ENCODE data around the gene HEY2. TPM values are rescaled to one million over a fixed set of nuclear protein-coding genes. Genes with fewer than 3 reads are reported as not detected.

The HEY2 gene
- total and polyA plus RNA-seq, 2 of the 8 experiments (the other 6 are each of a cell fraction or from before 2014, with no cell fraction given): 9.1 to 16.2 TPM

- H3K18ac ChIP-seq (ENCODE audit: extremely low read depth, low read length): no peak overlapping the region
- H3K9ac ChIP-seq (replicated peaks in 1 of 4; ENCODE audit: extremely low read depth in 1 of 4, low read depth in 3 of 4, low read length in 3 of 4): no peak overlapping the region; a peak in 1 of 7 replicates
- H3K27me3 ChIP-seq (replicated peaks in 1 of 4; ENCODE audit: control insufficient read depth in 3 of 4, extremely low read depth in 1 of 4, insufficient read depth in 3 of 4, low read length in 3 of 4): no peaks in the 10 kb centered on the region
- H2BK15ac ChIP-seq (ENCODE audit: low read length): no peak overlapping the region
- no peak overlapping the region for H3K4ac ChIP-seq (replicated peaks; ENCODE audit: insufficient read length, low read depth, low read length)
- H3K4me2 ChIP-seq (ENCODE audit: insufficient read depth in 1 of 2, low read depth in 2 of 2, low read length in 2 of 2): no peak overlapping the region
- no peak overlapping the region for H3K14ac ChIP-seq (ENCODE audit: insufficient read length)
- H2AK5ac ChIP-seq (ENCODE audit: low read depth, low read length): no peak overlapping the region
- no peak overlapping the region for H3K4me3 ChIP-seq (ENCODE audit: extremely low read depth in 1 of 4, insufficient read depth in 2 of 4, low read depth in 3 of 4, low read length in 4 of 4)
- FAIRE-seq (no peak), DNase-seq (ENCODE audit: low read depth in 1 of 2, low spot score in 2 of 2) (no peak)
- no peak overlapping the region for H3K27ac ChIP-seq (ENCODE audit: low read depth, low read length)
- H2AFZ ChIP-seq (ENCODE audit: low read length): no peak overlapping the region
- H4K5ac ChIP-seq (ENCODE audit: insufficient read length, low read depth, low read length): no peak overlapping the region
- WGBS, 2 experiments (ENCODE audit: extremely low coverage in 1 of 2, insufficient coverage in 1 of 2, insufficient read length in 1 of 2, insufficient replicate concordance in 2 of 2, low coverage in 1 of 2, low lambda C conversion rate in 2 of 2, missing lambda C conversion rate in 1 of 2): 83% methylated on average over 4 of the region's 4 CpGs; no CpG with 5 or more reads in 1 of the 2 experiments
- no peak overlapping the region for H2BK20ac ChIP-seq (ENCODE audit: low read length)
- H3K9me3 ChIP-seq (ENCODE audit: insufficient read depth in 2 of 2, low read depth in 1 of 2, low read length in 1 of 2): no peaks in the 10 kb centered on the region
- no peaks in the 10 kb centered on the region for H3K23me2 ChIP-seq (ENCODE audit: low read depth, low read length)
- POLR2A ChIA-PET (ENCODE audit: partially characterized antibody): interaction anchor here (1.0 to 1.3 kb wide), 2 partner anchors 16 to 18 kb away, joined by 3 to 5 read pairs; partner anchors contain the start of gene NCOA7
- H4K91ac ChIP-seq (replicated peaks; ENCODE audit: insufficient read length, low read length): no peak overlapping the region
- 0 out of 4 replicates have a peak, but pooled peaks cover 0 to 2% of the 10 kb centered on the region in 2 experiments for H3K79me2 ChIP-seq (ENCODE audit: control insufficient read depth in 1 of 2, insufficient read depth in 2 of 2, low read length in 2 of 2)
- no peak overlapping the region for H2BK120ac ChIP-seq (replicated peaks; ENCODE audit: low read depth, low read length)
- CTCF ChIA-PET (ENCODE audit: partially characterized antibody): interaction anchor here (1.6 to 4.5 kb wide), 2 partner anchors 16 to 26 kb away, joined by 3 to 18 read pairs; partner anchors contain the start of gene NCOA7
- no peaks in the 10 kb centered on the region for H3K4me1 ChIP-seq (replicated peaks in 1 of 4; ENCODE audit: control insufficient read depth in 3 of 4, insufficient read depth in 4 of 4, low read length in 3 of 4)
- TF ChIP-seq SRF (IDR thresholded peaks at IDR 0.05; ENCODE audit: low read depth, low read length): no peak
- TF ChIP-seq TEAD4 (IDR thresholded peaks at IDR 0.05; ENCODE audit: low read depth, low read length): 0 out of 2 replicates have a peak, but pooled peaks have one; percentile 13
- H4K8ac ChIP-seq (ENCODE audit: extremely low read depth, insufficient read depth, low read length): no peak overlapping the region
- no peak overlapping the region for H2BK12ac ChIP-seq (ENCODE audit: low read depth, low read length)
- H3K79me1 ChIP-seq (ENCODE audit: low read depth, low read length): peaks cover 3% of the 10 kb centered on the region; the same call in 1 of the 2 replicates
- H4K20me1 ChIP-seq (replicated peaks in 1 of 2; ENCODE audit: control insufficient read depth in 1 of 2, insufficient read depth in 2 of 2, low read length in 2 of 2): no peaks in the 10 kb centered on the region
- H3K23ac ChIP-seq (ENCODE audit: insufficient read length): no peak overlapping the region
- no peak overlapping the region for H3K56ac ChIP-seq (replicated peaks; ENCODE audit: insufficient read length, low read depth, low read length)
- no peaks in the 10 kb centered on the region for H3K36me3 ChIP-seq (ENCODE audit: control insufficient read depth in 2 of 4, insufficient read depth in 4 of 4, low read length in 3 of 4)
- H2BK5ac ChIP-seq (ENCODE audit: low read depth, low read length): no peak overlapping the region
Observed at GRCh38 chr6:125808060-125808459, 58.6 kb downstream of the HEY2 start.

Measured in H1 (cell line).